Lower lobe of right lung (tissue), 2 donors: ENCODE measurements around the gene NPHS1. TPM values are rescaled to one million over a fixed set of nuclear protein-coding genes. Genes with fewer than 3 reads are reported as not detected.

ENCODE experiments used
- ATAC-seq, 2 donors: fragments of 200-7000 bp; cut with Tn5 transposase; one replicate each; pipeline ENCODE4 v1.9.1; 2020 to 2022; ENCODE audit warnings: mild to moderate bottlenecking in 2 of 2, moderate library complexity in 2 of 2
- DNase-seq: peaks from one replicate; pipeline ENCODE4 v3.0.0-alpha.2; 2020
- H3K27ac ChIP-seq: fragments of 200-600 bp; one replicate; pipeline ENCODE4 v1.8.0; 2022
- H3K27me3 ChIP-seq: fragments of 200-600 bp; one replicate; pipeline ENCODE4 v1.8.0; 2022; ENCODE audit warnings: low read depth
- H3K36me3 ChIP-seq: fragments of 200-600 bp; one replicate; pipeline ENCODE4 v1.8.0; 2022; ENCODE audit warnings: mild to moderate bottlenecking
- H3K4me1 ChIP-seq: fragments of 200-600 bp; one replicate; pipeline ENCODE4 v1.8.0; 2022
- H3K4me3 ChIP-seq: fragments of 200-600 bp; one replicate; pipeline ENCODE4 v1.8.0; 2022; ENCODE audit warnings: mild to moderate bottlenecking
- H3K9me3 ChIP-seq: fragments of 200-600 bp; one replicate; pipeline ENCODE4 v1.8.0; 2022
- intact Hi-C: fragments of 100-400 bp; cut with DNase I; formaldehyde crosslinking; loops from one replicate; pipeline ENCODE4 v1.11.0; 2022
- total RNA-seq: library from RNA; stranded (reverse); fragmentation: NEBNext Ultra II Directional; extraction: Animal tissue kit (Norgen Biotek cat#: 25700); gene quantifications from one replicate; pipeline ENCODE4 v1.2.1, GENCODE V29; 2021
- TF ChIP-seq, protein P1 (sequence below): fragments of 200-600 bp; IDR thresholded peaks from one replicate; pipeline ENCODE4 v1.8.0; 2022; ENCODE audit warnings: antibody characterized with exemption, mild to moderate bottlenecking
- donor health status: DM: no; HTN: yes; CAD: no; lungs with severe emphysema.

The NPHS1 gene
- total RNA-seq, 1 donor from 2014 or later, result not detected

DNA sequence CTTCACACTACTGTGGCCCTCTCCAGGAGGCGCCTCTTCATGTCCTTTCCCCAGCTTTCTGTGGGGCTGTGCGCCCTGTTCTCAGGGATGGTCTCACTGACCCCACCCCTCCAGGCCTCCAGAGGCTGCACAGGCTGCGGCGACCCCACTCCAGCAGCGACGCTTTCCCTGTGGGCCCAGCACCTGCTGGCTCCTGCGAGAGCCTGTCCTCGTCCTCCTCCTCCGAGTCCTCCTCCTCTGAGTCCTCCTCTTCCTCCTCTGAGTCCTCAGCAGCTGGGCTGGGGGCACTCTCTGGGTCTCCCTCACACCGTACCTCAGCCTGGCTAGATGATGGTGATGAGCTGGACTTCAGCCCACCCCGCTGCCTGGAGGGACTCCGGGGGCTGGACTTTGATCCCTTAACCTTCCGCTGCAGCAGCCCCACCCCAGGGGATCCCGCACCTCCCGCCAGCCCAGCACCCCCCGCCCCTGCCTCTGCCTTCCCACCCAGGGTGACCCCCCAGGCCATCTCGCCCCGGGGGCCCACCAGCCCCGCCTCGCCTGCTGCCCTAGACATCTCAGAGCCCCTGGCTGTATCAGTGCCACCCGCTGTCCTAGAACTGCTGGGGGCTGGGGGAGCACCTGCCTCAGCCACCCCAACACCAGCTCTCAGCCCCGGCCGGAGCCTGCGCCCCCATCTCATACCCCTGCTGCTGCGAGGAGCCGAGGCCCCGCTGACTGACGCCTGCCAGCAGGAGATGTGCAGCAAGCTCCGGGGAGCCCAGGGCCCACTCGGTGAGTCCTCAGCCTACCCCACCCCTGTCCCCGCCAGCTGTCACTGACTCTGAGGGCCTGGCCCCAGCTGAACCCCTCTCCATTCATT lies 65.8 kb downstream of the NPHS1 start:
- intact Hi-C loops, result no loop called here
- H3K36me3 ChIP-seq, result peaks cover under 1% of the 10 kb centered on the region
- DNase-seq, result no peak
- no peaks in the 10 kb centered on the region for H3K9me3 ChIP-seq
- no peaks in the 10 kb centered on the region for H3K4me1 ChIP-seq
- H3K27me3 ChIP-seq, result peaks cover 3% of the 10 kb centered on the region
- TF ChIP-seq, protein P1, sequence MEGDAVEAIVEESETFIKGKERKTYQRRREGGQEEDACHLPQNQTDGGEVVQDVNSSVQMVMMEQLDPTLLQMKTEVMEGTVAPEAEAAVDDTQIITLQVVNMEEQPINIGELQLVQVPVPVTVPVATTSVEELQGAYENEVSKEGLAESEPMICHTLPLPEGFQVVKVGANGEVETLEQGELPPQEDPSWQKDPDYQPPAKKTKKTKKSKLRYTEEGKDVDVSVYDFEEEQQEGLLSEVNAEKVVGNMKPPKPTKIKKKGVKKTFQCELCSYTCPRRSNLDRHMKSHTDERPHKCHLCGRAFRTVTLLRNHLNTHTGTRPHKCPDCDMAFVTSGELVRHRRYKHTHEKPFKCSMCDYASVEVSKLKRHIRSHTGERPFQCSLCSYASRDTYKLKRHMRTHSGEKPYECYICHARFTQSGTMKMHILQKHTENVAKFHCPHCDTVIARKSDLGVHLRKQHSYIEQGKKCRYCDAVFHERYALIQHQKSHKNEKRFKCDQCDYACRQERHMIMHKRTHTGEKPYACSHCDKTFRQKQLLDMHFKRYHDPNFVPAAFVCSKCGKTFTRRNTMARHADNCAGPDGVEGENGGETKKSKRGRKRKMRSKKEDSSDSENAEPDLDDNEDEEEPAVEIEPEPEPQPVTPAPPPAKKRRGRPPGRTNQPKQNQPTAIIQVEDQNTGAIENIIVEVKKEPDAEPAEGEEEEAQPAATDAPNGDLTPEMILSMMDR, result no peak
- no peak overlapping the region for H3K4me3 ChIP-seq
- no peak for ATAC-seq
- H3K27ac ChIP-seq, result no peak overlapping the region

GRCh38 chr19:35785339-35785627 lies 67.0 kb downstream of the NPHS1 start:
- no peak overlapping the region for H3K4me3 ChIP-seq
- peaks cover 11% of the 10 kb centered on the region for H3K36me3 ChIP-seq
- H3K9me3 ChIP-seq, result no peaks in the 10 kb centered on the region
- DNase-seq (no peak), ATAC-seq (no peak)
- H3K27me3 ChIP-seq, result peaks cover 3% of the 10 kb centered on the region
- no peak overlapping the region for H3K27ac ChIP-seq
- TF ChIP-seq, protein P1, result no peak
- H3K4me1 ChIP-seq, result no peaks in the 10 kb centered on the region
- intact Hi-C loops, result no loop called here

GRCh38 chr19:35784503-35785338 lies 67.6 kb downstream of the NPHS1 start:
- intact Hi-C loops, result no loop called here
- Histone ChIP-seq H3K36me3 (peaks cover 13% of the 10 kb centered on the region), H3K27ac (no peak overlapping the region), H3K4me1 (no peaks in the 10 kb centered on the region), H3K4me3 (no peak overlapping the region), H3K9me3 (no peaks in the 10 kb centered on the region), H3K27me3 (no peaks in the 10 kb centered on the region)
- ATAC-seq (no peak), DNase-seq (no peak)
- TF ChIP-seq, protein P1, result no peak

DNA sequence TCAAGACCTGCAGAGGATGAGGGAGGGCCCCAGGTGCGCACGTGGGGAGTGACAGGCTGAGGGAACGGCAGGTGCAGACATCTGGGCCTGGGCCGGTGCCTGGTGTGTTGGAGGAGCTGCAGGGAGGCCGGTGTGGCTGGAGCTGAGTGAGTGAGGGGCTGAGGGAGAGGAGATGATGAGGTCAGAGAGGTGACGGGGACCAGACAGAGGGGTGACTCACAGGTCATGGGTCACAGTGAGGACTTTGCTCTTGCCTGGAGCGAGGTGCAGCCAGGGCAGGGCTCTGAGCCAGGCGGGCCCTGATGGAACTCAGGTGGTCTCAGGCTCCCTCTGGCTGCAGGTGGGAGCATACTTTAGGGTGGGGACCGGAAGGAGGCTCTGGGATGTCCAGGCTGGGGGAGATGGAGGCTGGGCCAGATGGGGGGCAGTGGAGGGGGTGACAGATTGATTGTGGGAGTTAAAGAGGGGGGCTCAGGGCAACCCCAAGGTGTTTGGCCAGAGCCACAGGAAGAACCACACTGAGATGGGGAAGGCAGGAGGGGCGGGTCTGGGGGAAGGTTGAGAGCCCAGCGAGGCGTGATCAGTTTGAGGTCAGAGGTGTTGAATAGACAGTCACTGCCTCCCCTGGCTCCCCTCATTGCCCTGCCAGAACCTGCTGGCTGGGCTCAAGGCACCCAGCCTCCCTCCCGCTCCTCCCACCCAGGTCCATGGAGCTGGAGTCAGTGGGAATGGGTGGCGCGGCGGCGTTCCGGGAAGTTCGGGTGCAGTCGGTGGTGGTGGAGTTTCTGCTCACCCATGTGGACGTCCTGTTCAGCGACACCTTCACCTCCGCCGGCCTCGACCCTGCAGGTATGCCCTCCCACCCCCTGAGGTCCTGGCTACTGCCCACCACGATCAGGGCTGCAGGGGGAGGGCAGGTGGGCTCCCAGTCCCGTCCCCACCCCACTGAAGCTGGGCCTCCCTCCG lies 68.6 kb downstream of the NPHS1 start:
- H3K36me3 ChIP-seq, result peaks cover 13% of the 10 kb centered on the region
- H3K27ac ChIP-seq, result no peak overlapping the region
- TF ChIP-seq, protein P1, result no peak
- H3K9me3 ChIP-seq, result no peaks in the 10 kb centered on the region
- no peaks in the 10 kb centered on the region for H3K27me3 ChIP-seq
- intact Hi-C loops, result no loop called here
- H3K4me3 ChIP-seq, result no peak overlapping the region
- DNase-seq (no peak), ATAC-seq (no peak)
- no peaks in the 10 kb centered on the region for H3K4me1 ChIP-seq

GRCh38 chr19:35782589-35782988 lies 69.7 kb downstream of the NPHS1 start:
- no peaks in the 10 kb centered on the region for H3K4me1 ChIP-seq
- intact Hi-C loops, result no loop called here
- peaks cover 13% of the 10 kb centered on the region for H3K36me3 ChIP-seq
- ATAC-seq, result no peak
- no peak overlapping the region for H3K4me3 ChIP-seq
- no peak overlapping the region for H3K27ac ChIP-seq
- no peaks in the 10 kb centered on the region for H3K27me3 ChIP-seq
- TF ChIP-seq, protein P1, result no peak
- DNase-seq, result no peak
- H3K9me3 ChIP-seq, result no peaks in the 10 kb centered on the region
